K562 (cell line): Measurements from ENCODE around the gene TMEM150A. TPM values are rescaled to one million over a fixed set of nuclear protein-coding genes. Genes with fewer than 3 reads are reported as not detected.

Experiments used
- BRCA1 ChIP-seq, 2 experiments: fragments of 450-650 bp in 1 of 2; sonication (generic) in 1 of 2; formaldehyde crosslinking in 1 of 2; IDR thresholded peaks; 2 replicates each; pipeline versions ENCODE4 v1.5.0 to v1.6.1; 2017 to 2020; ENCODE audit warnings: mild to moderate bottlenecking in 1 of 2, missing genetic modification reagents in 1 of 2
- CREB5 ChIP-seq: fragments of 250-450 bp; sonication (Bioruptor Pico); IDR thresholded peaks from 2 replicates; pipeline ENCODE4 v1.5.0; 2020; ENCODE audit warnings: mild to moderate bottlenecking
- CREM ChIP-seq: IDR thresholded peaks from 2 replicates; pipeline ENCODE4 v1.6.1; 2014; ENCODE audit warnings: antibody characterized with exemption, low read depth
- CUX1 ChIP-seq: fragments of 200-800 bp; sonication (Bioruptor generic); IDR thresholded peaks from 2 replicates; pipeline ENCODE4 v1.6.1; 2016; ENCODE audit warnings: missing genetic modification characterization, missing compliant biosample characterization
- CXXC5 ChIP-seq: fragments of 250-450 bp; sonication (Bioruptor Pico); IDR thresholded peaks from 2 replicates; pipeline ENCODE4 v1.8.0; 2022; ENCODE audit warnings: inconsistent platforms, mild to moderate bottlenecking, moderate library complexity
- FIP1L1 ChIP-seq: fragments of 200-400 bp; formaldehyde crosslinking; IDR thresholded peaks from 2 replicates; pipeline ENCODE4 v1.6.1; 2018; ENCODE audit warnings: mild to moderate bottlenecking, low read depth, low read length; ENCODE audit not compliant: poor library complexity, severe bottlenecking
- FOXP4 ChIP-seq: sonication (generic); formaldehyde crosslinking; IDR thresholded peaks from 2 replicates; pipeline ENCODE4 v1.8.0; 2022; ENCODE audit warnings: mild to moderate bottlenecking, missing genetic modification reagents, borderline replicate concordance
- HDAC1 ChIP-seq, 2 experiments: fragments of 450-650 bp; IDR thresholded peaks; 2 replicates each; pipeline ENCODE4 v1.6.1; 2016 to 2017; ENCODE audit warnings: inconsistent platforms in 1 of 2, mild to moderate bottlenecking in 1 of 2, moderate library complexity in 1 of 2
- HMGN3 ChIP-seq: IDR thresholded peaks from 2 replicates; pipeline ENCODE4 v1.6.1; 2011; ENCODE audit warnings: borderline replicate concordance, low read depth, mild to moderate bottlenecking, mixed read lengths, low read length; ENCODE audit not compliant: insufficient read length; ENCODE audit errors: extremely low read depth
- PHB ChIP-seq: fragments of 250-450 bp; sonication (Bioruptor Pico); IDR thresholded peaks from 2 replicates; pipeline ENCODE4 v1.5.0; 2021
- RFX7 ChIP-seq: fragments of 250-450 bp; sonication (Bioruptor Pico); IDR thresholded peaks from 2 replicates; pipeline ENCODE4 v1.5.1; 2021; ENCODE audit warnings: mild to moderate bottlenecking
- SIN3A ChIP-seq, 2 experiments: fragments of 150-350 bp in 1 of 2; IDR thresholded peaks; 2 replicates each; pipeline ENCODE4 v1.6.1; 2011 to 2016; ENCODE audit warnings: borderline replicate concordance in 2 of 2, low read depth in 2 of 2, low read length in 2 of 2, mild to moderate bottlenecking in 2 of 2, moderate library complexity in 2 of 2; ENCODE audit not compliant: control insufficient read depth in 1 of 2
- SMARCA4 ChIP-seq: fragments of 450-650 bp; IDR thresholded peaks from 2 replicates; pipeline ENCODE4 v1.6.1; 2016
- TCF3 ChIP-seq: sonication (generic); formaldehyde crosslinking; IDR thresholded peaks from 2 replicates; pipeline ENCODE4 v1.4.0; 2020; ENCODE audit warnings: mild to moderate bottlenecking, missing genetic modification reagents
- TFAM ChIP-seq: fragments of 250-450 bp; sonication (Bioruptor Pico); conservative IDR thresholded peaks from 2 replicates; pipeline ENCODE4 v1.5.0; 2021; ENCODE audit warnings: mild to moderate bottlenecking, moderate library complexity
- THAP7 ChIP-seq: fragments of 250-450 bp; sonication (Bioruptor Pico); IDR thresholded peaks from 2 replicates; pipeline ENCODE4 v1.5.0; 2021
- ZNF316 ChIP-seq: fragments of 450-650 bp; IDR thresholded peaks from 2 replicates; pipeline ENCODE4 v1.6.1; 2016
- polyA plus RNA-seq, 8 experiments: library from polyadenylated mRNA; depleted of rRNA in 4 of 8; stranded (reverse) in 5 of 8; unstranded in 3 of 8; fragments of >200 nt; fragmentation: Nextera tagmentation in 2 of 8; fragmentation: Illumina TruSeq in 1 of 8; extraction: Ambion mirVana in 2 of 8; extraction: Trizol in 1 of 8; gene quantifications; 2 replicates each; pipeline versions ENCODE4 v1.2.1 to v1.2.3, GENCODE V29; 2011 to 2014; ENCODE audit warnings: inconsistent platforms in 1 of 8, missing spikeins in 1 of 8
- total RNA-seq, 7 experiments: library from RNA; depleted of rRNA in 6 of 7; stranded (reverse); fragments of >200 nt in 6 of 7; fragmentation: Illumina TruSeq in 2 of 7; extraction: Trizol in 2 of 7; gene quantifications; 2 replicates each; pipeline versions ENCODE4 v1.2.1 to v1.2.3, GENCODE V29; 2011 to 2021; ENCODE audit warnings: low replicate concordance in 1 of 7

TMEM150A gene
- total and polyA plus RNA-seq, 9 of the 15 experiments (the other 6 are each of a cell fraction or from before 2014, with no cell fraction given): 3.9 to 17.1 (median 8.4) TPM

- TF ChIP-seq FOXP4: no peak
- TF ChIP-seq RFX7 (CRISPR knock-in tag): no peak
- no peak for TF ChIP-seq CUX1 (CRISPR knock-in tag)
- 0 out of 4 replicates have a peak, but pooled peaks have one; percentile 29 to 44 for TF ChIP-seq SIN3A (IDR thresholded peaks at IDR 0.05; ENCODE audit: borderline replicate concordance in 2 of 2, control insufficient read depth in 1 of 2, low read depth in 2 of 2, low read length in 2 of 2)
- TF ChIP-seq FIP1L1: peak; percentile 90
- no peak for TF ChIP-seq SMARCA4
- no peak for TF ChIP-seq TFAM (CRISPR knock-in tag)
- TF ChIP-seq CREM: peak; percentile 51
- TF ChIP-seq HDAC1 (IDR thresholded peaks at IDR 0.05): peak in 1 of 2 experiments; percentile 64; a peak in 2 of 4 replicates
- peak; percentile 83 for TF ChIP-seq CXXC5 (CRISPR knock-in tag)
- TF ChIP-seq PHB (CRISPR knock-in tag): 0 out of 2 replicates have a peak, but pooled peaks have one; percentile 40
- peak; percentile 35; the same call in 1 of the 2 replicates for TF ChIP-seq ZNF316
- TF ChIP-seq BRCA1 (IDR thresholded peaks at IDR 0.05): no peak
- no peak for TF ChIP-seq BRCA1 (CRISPR knock-in tag; IDR thresholded peaks at IDR 0.05)
- TF ChIP-seq HMGN3: peak; percentile 85
- TF ChIP-seq THAP7 (CRISPR knock-in tag): peak; percentile 78; the same call in 1 of the 2 replicates
- 0 out of 2 replicates have a peak, but pooled peaks have one; percentile 8 for TF ChIP-seq TCF3 (CRISPR knock-in tag)
- no peak for TF ChIP-seq CREB5 (CRISPR knock-in tag)
Observed at GRCh38 chr2:85611705-85612587, 9.4 kb upstream of the TMEM150A start, which contains the start of gene C2orf68 (continued).
